ENCODE results near the gene GP2. TPM values are rescaled to one million over a fixed set of nuclear protein-coding genes. Genes with fewer than 3 reads are reported as not detected.

The GP2 gene
- total RNA-seq, 4 donors from 2014 or later = 0.31 TPM; not detected in 3

DNA sequence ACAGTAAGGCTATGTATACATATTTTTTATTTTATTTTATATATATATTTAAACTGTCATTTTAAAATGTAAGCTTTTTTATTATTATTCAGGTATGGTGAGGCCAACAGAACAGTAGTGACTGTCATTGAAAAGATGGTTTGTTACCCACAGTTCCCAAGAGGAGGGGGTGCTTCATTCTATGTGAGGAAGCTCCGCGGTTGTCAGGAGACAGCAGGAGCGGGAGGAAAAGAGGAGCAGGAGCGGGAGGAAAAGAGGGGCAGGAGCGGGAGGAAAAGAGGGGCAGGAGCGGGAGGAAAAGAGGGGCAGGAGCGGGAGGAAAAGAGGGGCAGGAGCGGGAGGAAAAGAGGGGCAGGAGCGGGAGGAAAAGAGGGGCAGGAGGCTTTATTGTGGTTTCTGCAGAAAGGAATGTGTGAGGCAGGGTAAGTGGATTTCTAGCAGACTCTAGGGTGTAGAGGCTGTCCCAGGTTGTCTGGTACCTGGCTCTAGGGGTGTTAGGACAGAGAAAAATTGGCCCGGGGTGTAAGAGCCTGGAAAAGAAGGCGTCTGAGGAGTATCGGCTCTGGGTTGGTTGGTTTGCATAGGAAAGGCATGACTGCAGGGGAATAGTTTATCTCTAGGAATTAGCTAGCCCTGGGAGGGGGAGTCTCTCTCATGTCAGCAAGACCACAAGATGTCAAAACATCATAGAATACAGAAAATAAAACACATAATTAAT is 64.0 kb downstream of the GP2 start:
- Histone ChIP-seq H3K27me3 (no peaks in the 10 kb centered on the region), H3K4me1 (no peaks in the 10 kb centered on the region), H3K27ac (no peak overlapping the region), H3K36me3 (no peaks in the 10 kb centered on the region), H3K4me3 (no peak overlapping the region), H3K9me3 (no peaks in the 10 kb centered on the region)
- WGBS = 76% methylated on average over 12 of the region's 12 CpGs
- TF ChIP-seq, protein P1, sequence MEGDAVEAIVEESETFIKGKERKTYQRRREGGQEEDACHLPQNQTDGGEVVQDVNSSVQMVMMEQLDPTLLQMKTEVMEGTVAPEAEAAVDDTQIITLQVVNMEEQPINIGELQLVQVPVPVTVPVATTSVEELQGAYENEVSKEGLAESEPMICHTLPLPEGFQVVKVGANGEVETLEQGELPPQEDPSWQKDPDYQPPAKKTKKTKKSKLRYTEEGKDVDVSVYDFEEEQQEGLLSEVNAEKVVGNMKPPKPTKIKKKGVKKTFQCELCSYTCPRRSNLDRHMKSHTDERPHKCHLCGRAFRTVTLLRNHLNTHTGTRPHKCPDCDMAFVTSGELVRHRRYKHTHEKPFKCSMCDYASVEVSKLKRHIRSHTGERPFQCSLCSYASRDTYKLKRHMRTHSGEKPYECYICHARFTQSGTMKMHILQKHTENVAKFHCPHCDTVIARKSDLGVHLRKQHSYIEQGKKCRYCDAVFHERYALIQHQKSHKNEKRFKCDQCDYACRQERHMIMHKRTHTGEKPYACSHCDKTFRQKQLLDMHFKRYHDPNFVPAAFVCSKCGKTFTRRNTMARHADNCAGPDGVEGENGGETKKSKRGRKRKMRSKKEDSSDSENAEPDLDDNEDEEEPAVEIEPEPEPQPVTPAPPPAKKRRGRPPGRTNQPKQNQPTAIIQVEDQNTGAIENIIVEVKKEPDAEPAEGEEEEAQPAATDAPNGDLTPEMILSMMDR (IDR thresholded peaks at IDR 0.05) = no peak
- TF ChIP-seq POLR2AphosphoS5 (IDR thresholded peaks at IDR 0.05) = no peak
- no peak for TF ChIP-seq POLR2A (IDR thresholded peaks at IDR 0.05)
- DNase-seq (ENCODE audit: low spot score in 2 of 2) = no peak

GRCh38 chr16:20262248-20262647 is 65.1 kb downstream of the GP2 start:
- no peaks in the 10 kb centered on the region for H3K36me3 ChIP-seq
- no peaks in the 10 kb centered on the region for H3K9me3 ChIP-seq
- no peak overlapping the region for H3K27ac ChIP-seq
- no peaks in the 10 kb centered on the region for H3K4me1 ChIP-seq
- H3K4me3 ChIP-seq = no peak overlapping the region
- DNase-seq (ENCODE audit: low spot score in 2 of 2) = no peak
- no peaks in the 10 kb centered on the region for H3K27me3 ChIP-seq
- 96% methylated on average over 9 of the region's 9 CpGs for WGBS
- TF ChIP-seq EP300 (IDR thresholded peaks at IDR 0.05) (no peak), POLR2AphosphoS5 (IDR thresholded peaks at IDR 0.05) (no peak), POLR2A (IDR thresholded peaks at IDR 0.05) (no peak)
- TF ChIP-seq, protein P1 (IDR thresholded peaks at IDR 0.05) = no peak

DNA sequence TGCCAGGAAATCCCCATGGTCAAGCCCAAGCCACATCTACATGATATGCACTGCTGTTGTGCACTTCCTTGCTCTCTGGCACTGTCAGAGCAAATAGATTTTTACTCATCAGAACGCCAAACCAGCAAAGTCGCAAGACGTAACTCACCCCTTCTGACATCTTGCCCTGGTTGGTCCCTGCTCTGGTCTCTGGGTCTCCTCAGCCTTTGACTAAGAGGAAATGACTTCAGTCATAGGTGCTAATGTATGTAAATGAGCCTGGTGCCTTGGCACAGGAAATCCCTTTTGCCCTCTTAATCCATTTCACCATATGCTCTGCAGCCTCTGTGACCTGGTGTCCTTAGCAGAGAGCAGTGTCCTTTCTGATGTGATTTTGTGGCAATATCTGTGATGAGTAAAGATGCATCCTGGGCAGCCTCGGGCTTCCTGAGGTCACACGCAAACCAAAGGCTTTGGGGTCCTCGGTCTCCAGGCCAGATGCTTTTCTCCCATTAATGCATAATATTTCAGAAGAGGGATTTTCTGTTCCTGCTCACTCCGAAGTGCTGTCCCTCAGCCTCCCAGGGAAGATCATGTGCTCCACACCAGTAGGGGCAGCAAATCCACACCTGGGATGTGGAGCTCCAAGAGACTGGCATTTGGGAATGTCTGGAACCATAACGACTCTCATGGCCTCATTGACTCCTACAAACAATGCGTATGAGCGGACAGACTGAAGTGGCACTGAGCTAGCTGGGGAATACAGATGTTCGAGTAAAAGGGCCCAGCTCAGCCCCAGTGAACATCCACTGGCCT is 66.9 kb downstream of the GP2 start:
- Histone ChIP-seq H3K9me3 (no peaks in the 10 kb centered on the region), H3K4me1 (no peaks in the 10 kb centered on the region), H3K27ac (no peak overlapping the region), H3K27me3 (no peaks in the 10 kb centered on the region), H3K4me3 (no peak overlapping the region), H3K36me3 (no peaks in the 10 kb centered on the region)
- DNase-seq (ENCODE audit: low spot score in 2 of 2) = no peak
- TF ChIP-seq EP300 (IDR thresholded peaks at IDR 0.05) (no peak), POLR2AphosphoS5 (IDR thresholded peaks at IDR 0.05) (no peak), POLR2A (IDR thresholded peaks at IDR 0.05) (no peak)
- TF ChIP-seq, protein P1 (IDR thresholded peaks at IDR 0.05) = no peak
- 80% methylated on average over 11 of the region's 11 CpGs for WGBS

Other genes starting within 250 kb of the GP2 start
- not detected for gene UMOD, start 25.2 kb upstream of the GP2 start, total RNA-seq
- gene PDILT, start 77.2 kb upstream of the GP2 start, total RNA-seq = not detected
- gene ACSM5, start 82.0 kb upstream of the GP2 start, total RNA-seq = 10 to 100 TPM in 1 of 4 donors, 1 to 10 TPM in 3; 1.2 to 11.4 (median 4.6) TPM
- not detected for gene ACSM2A, start 124.0 kb upstream of the GP2 start, total RNA-seq
- gene ACSM2B, start 248.9 kb upstream of the GP2 start, total RNA-seq = under 1 TPM in 1 of 4 donors, not detected in 3; 0.32 TPM